LNCaP clone FGC (cell line): ENCODE measurements around the gene DAAM1.

Experiments used
- DNase-seq: peaks from one replicate; pipeline ENCODE4 v3.0.0-alpha.2; 2011; ENCODE audit warnings: low read depth
- H3K4me3 ChIP-seq: 2 replicates; pipeline ENCODE4 v1.5.1; 2011; ENCODE audit warnings: mild to moderate bottlenecking, low read depth, low read length, control low read depth
- CTCF ChIP-seq: IDR thresholded peaks from 2 replicates; pipeline ENCODE4 v1.5.1; 2012; ENCODE audit warnings: mild to moderate bottlenecking; ENCODE audit not compliant: control insufficient read depth, insufficient read depth; ENCODE audit errors: extremely low read depth

The DAAM1 gene

GRCh38 chr14:59359431-59360124, 171.1 kb downstream of the DAAM1 start:
- H3K4me3 ChIP-seq, result no peak overlapping the region
- TF ChIP-seq CTCF, result no peak
- DNase-seq, result peak; percentile 56

- DNase-seq, result no peak
- TF ChIP-seq CTCF, result no peak
- no peak overlapping the region for H3K4me3 ChIP-seq
Measured at GRCh38 chr14:59360233-59360632, 171.8 kb downstream of the DAAM1 start.

GRCh38 chr14:59360923-59361794, 172.7 kb downstream of the DAAM1 start:
- peak; percentile 75 for DNase-seq
- H3K4me3 ChIP-seq, result no peak overlapping the region
- TF ChIP-seq CTCF, result no peak

GRCh38 chr14:59362513-59362912, 174.0 kb downstream of the DAAM1 start:
- no peak for TF ChIP-seq CTCF
- no peak for DNase-seq
- H3K4me3 ChIP-seq, result no peak overlapping the region

GRCh38 chr14:59363531-59364226, 175.2 kb downstream of the DAAM1 start:
- H3K4me3 ChIP-seq, result no peak overlapping the region
- DNase-seq, result no peak
- no peak for TF ChIP-seq CTCF

- H3K4me3 ChIP-seq, result no peak overlapping the region
- DNase-seq, result no peak
- TF ChIP-seq CTCF, result no peak
Measured at GRCh38 chr14:59370158-59370742, 181.8 kb downstream of the DAAM1 start.
